Lower lobe of right lung (tissue), 2 donors: Measurements from ENCODE around the gene NRGN. TPM values are rescaled to one million over a fixed set of nuclear protein-coding genes. Genes with fewer than 3 reads are reported as not detected.

Source experiments
- ATAC-seq, 2 donors: fragments of 200-7000 bp; cut with Tn5 transposase; one replicate each; pipeline ENCODE4 v1.9.1; 2020 to 2022; ENCODE audit warnings: mild to moderate bottlenecking in 2 of 2, moderate library complexity in 2 of 2
- DNase-seq: peaks from one replicate; pipeline ENCODE4 v3.0.0-alpha.2; 2020
- H3K27ac ChIP-seq: fragments of 200-600 bp; one replicate; pipeline ENCODE4 v1.8.0; 2022
- H3K27me3 ChIP-seq: fragments of 200-600 bp; one replicate; pipeline ENCODE4 v1.8.0; 2022; ENCODE audit warnings: low read depth
- H3K36me3 ChIP-seq: fragments of 200-600 bp; one replicate; pipeline ENCODE4 v1.8.0; 2022; ENCODE audit warnings: mild to moderate bottlenecking
- H3K4me1 ChIP-seq: fragments of 200-600 bp; one replicate; pipeline ENCODE4 v1.8.0; 2022
- H3K4me3 ChIP-seq: fragments of 200-600 bp; one replicate; pipeline ENCODE4 v1.8.0; 2022; ENCODE audit warnings: mild to moderate bottlenecking
- H3K9me3 ChIP-seq: fragments of 200-600 bp; one replicate; pipeline ENCODE4 v1.8.0; 2022
- intact Hi-C: fragments of 100-400 bp; cut with DNase I; formaldehyde crosslinking; loops from one replicate; pipeline ENCODE4 v1.11.0; 2022
- total RNA-seq: library from RNA; stranded (reverse); fragmentation: NEBNext Ultra II Directional; extraction: Animal tissue kit (Norgen Biotek cat#: 25700); gene quantifications from one replicate; pipeline ENCODE4 v1.2.1, GENCODE V29; 2021
- TF ChIP-seq, protein P1 (sequence below): fragments of 200-600 bp; IDR thresholded peaks from one replicate; pipeline ENCODE4 v1.8.0; 2022; ENCODE audit warnings: antibody characterized with exemption, mild to moderate bottlenecking
- donor health status: DM: no; HTN: yes; CAD: no; lungs with severe emphysema.

Gene NRGN
- total RNA-seq, 1 donor from 2014 or later = 99.1 TPM

DNA sequence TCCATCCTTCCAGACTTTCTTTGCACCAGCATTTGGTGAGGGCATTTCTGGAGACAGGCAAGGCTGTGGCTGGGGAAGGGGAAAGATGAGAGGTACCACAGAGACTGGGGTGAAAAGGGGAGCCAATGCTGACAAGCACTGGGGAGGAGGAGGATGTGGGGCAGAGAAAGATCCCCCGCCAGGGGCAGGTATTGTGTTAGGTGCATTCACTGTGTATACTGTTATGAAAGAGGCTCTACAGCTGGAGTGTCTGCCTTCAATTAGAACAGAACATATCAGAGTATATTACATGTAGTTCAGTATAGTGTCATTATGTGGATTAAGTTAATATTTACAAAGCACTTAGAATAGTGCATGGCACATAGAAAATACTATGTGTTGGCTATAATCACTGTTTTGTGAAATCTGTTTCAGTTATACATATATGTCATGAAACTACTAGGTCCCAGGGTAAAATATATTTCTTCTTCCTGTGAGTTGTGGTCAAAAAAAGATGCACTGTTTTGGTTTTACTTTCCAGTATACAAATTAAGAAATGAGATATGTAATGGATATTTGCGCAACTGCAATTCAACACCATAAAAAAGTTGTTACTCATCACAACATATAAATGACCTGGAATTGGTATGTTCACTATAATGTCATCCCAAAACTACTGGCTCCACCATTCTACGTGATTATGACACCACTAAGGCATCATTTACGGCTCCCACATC is 52.0 kb downstream of the NRGN start:
- H3K4me3 ChIP-seq = no peak overlapping the region
- TF ChIP-seq, protein P1, sequence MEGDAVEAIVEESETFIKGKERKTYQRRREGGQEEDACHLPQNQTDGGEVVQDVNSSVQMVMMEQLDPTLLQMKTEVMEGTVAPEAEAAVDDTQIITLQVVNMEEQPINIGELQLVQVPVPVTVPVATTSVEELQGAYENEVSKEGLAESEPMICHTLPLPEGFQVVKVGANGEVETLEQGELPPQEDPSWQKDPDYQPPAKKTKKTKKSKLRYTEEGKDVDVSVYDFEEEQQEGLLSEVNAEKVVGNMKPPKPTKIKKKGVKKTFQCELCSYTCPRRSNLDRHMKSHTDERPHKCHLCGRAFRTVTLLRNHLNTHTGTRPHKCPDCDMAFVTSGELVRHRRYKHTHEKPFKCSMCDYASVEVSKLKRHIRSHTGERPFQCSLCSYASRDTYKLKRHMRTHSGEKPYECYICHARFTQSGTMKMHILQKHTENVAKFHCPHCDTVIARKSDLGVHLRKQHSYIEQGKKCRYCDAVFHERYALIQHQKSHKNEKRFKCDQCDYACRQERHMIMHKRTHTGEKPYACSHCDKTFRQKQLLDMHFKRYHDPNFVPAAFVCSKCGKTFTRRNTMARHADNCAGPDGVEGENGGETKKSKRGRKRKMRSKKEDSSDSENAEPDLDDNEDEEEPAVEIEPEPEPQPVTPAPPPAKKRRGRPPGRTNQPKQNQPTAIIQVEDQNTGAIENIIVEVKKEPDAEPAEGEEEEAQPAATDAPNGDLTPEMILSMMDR = no peak
- DNase-seq = no peak
- no peak overlapping the region for H3K27ac ChIP-seq
- no peaks in the 10 kb centered on the region for H3K9me3 ChIP-seq
- H3K4me1 ChIP-seq = peaks cover 13% of the 10 kb centered on the region
- H3K36me3 ChIP-seq = no peaks in the 10 kb centered on the region
- ATAC-seq = peak in 1 of 2 donors; percentile 37
- no peaks in the 10 kb centered on the region for H3K27me3 ChIP-seq
- intact Hi-C loops = no loop called here

- intact Hi-C loops = no loop called here
- Histone ChIP-seq H3K4me1 (peaks cover 28% of the 10 kb centered on the region), H3K27ac (no peak overlapping the region), H3K4me3 (no peak overlapping the region), H3K27me3 (no peaks in the 10 kb centered on the region), H3K9me3 (no peaks in the 10 kb centered on the region), H3K36me3 (no peaks in the 10 kb centered on the region)
- TF ChIP-seq, protein P1 = peak; percentile 71
- DNase-seq (no peak), ATAC-seq (peak; percentile 68 to 86)
Observed at GRCh38 chr11:124793466-124794278, 53.9 kb downstream of the NRGN start.

- Histone ChIP-seq H3K36me3 (no peaks in the 10 kb centered on the region), H3K4me1 (peaks cover 42% of the 10 kb centered on the region), H3K4me3 (no peak overlapping the region), H3K27me3 (no peaks in the 10 kb centered on the region), H3K27ac (no peak overlapping the region), H3K9me3 (no peaks in the 10 kb centered on the region)
- TF ChIP-seq, protein P1 = no peak
- intact Hi-C loops = no loop called here
- DNase-seq = no peak
- no peak for ATAC-seq
Observed at GRCh38 chr11:124796312-124796711, 56.6 kb downstream of the NRGN start.

Other genes with a start within 250 kb of the NRGN start
- not detected for gene OR8B12, start 196.3 kb upstream of the NRGN start, total RNA-seq
- not detected for gene OR8A1, start 169.9 kb upstream of the NRGN start, total RNA-seq
- gene PANX3, start 128.5 kb upstream of the NRGN start, total RNA-seq = not detected
- 46.3 TPM for gene TBRG1, start 117.1 kb upstream of the NRGN start, total RNA-seq
- 41.4 TPM for gene SIAE, start 66.2 kb upstream of the NRGN start, total RNA-seq
- 8.5 TPM for gene SPA17, start 66.0 kb upstream of the NRGN start, total RNA-seq
- 30.5 TPM for gene VSIG2, start 12.3 kb downstream of the NRGN start, total RNA-seq
- gene ESAM, start 22.3 kb downstream of the NRGN start, total RNA-seq = 131 TPM
- 15.4 TPM for gene MSANTD2, start 60.5 kb downstream of the NRGN start, total RNA-seq
- 11.3 TPM for gene ROBO3, start 125.5 kb downstream of the NRGN start, total RNA-seq
- gene ROBO4, start 157.9 kb downstream of the NRGN start, total RNA-seq = 58.3 TPM
- gene HEPN1, start 179.3 kb downstream of the NRGN start, total RNA-seq = not detected
- not detected for gene HEPACAM, start 196.1 kb downstream of the NRGN start, total RNA-seq
- 1.4 TPM for gene CCDC15, start 214.3 kb downstream of the NRGN start, total RNA-seq